ENCODE data around the gene ECI1. TPM values are rescaled to one million over a fixed set of nuclear protein-coding genes. Genes with fewer than 3 reads are reported as not detected.

The ECI1 gene
- polyA plus RNA-seq, 3 donors = 29.9 to 74.5 (median 52.3) TPM

DNA sequence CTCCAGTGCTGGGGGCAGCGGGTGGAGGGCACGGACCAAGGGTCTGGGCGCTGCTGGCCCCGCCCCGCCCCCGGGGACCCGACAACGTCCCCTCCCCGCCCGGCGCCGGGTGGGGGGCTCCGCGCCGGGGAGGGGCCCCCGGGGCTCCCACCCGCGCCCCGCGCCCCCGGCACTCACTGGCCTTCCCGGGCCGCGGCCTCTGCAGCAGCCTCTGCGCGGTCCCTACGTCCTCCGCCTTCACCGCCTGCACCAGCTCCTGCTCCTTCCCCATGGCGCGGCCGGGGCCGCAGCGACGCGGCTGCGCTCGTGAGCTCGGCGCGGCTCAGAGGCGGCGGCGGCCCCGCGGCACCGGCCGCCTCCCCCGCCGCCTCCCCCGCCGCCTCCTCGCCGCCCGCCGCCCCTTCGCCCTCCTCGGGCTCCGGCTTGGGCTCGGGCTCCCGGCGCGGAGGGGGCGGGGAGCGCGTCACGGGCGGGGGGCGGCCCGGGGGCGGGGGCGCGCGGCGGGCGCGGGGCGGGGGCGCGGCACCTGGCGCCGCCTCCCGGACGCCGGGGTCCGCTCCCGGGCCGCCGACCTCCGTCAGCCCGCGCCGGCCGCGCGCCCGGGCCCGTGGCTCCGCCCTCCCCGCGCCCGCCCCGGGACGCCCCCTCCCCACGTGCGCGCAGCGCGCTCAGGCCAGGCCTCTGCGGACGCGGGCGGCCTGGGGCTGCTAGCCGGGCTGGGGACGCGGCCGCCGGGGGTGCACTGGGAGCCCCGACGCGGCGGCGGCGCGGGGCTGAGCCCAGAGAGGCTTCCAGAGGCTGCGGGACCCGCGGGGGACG is 55.0 kb downstream of the ECI1 start, which contains the start of gene CASKIN1:
TSS of gene CASKIN1 (minus strand) at position 444 of the 819 bp plus-strand sequence. CDS start at position 271, 173 bp downstream.
- Histone ChIP-seq H3K9me3 (replicated peaks in 1 of 2; ENCODE audit: control insufficient read depth in 1 of 2, insufficient read depth in 1 of 2, low read length in 2 of 2) (peaks cover 0 to 7% of the 10 kb centered on the region in 2 donors), H3K27ac (ENCODE audit: low read depth in 1 of 2, low read length in 2 of 2) (no peak within 1 kb of the TSS), H3K27me3 (ENCODE audit: control insufficient read depth in 2 of 2, insufficient read depth in 2 of 2, low read length in 2 of 2) (peaks cover 35 to 54% of the 10 kb centered on the region in 2 donors), H3K79me2 (ENCODE audit: insufficient read depth, low read length) (no peaks in the 10 kb centered on the region), H3K36me3 (replicated peaks in 1 of 2; ENCODE audit: control insufficient read depth in 1 of 2, insufficient read depth in 2 of 2, low read length in 2 of 2) (no peaks in the 10 kb centered on the region), H2AFZ (ENCODE audit: insufficient read depth, low read depth, low read length, poor library complexity, severe bottlenecking) (no peak within 1 kb of the TSS), H3K4me3 (replicated peaks in 1 of 3; ENCODE audit: low read depth in 2 of 3, low read length in 3 of 3) (no peak within 1 kb of the TSS), H4K20me1 (ENCODE audit: insufficient read depth, low read length) (no peaks in the 10 kb centered on the region), H3K9ac (ENCODE audit: insufficient read depth, low read length, poor library complexity, severe bottlenecking) (no peak within 1 kb of the TSS), H3K4me1 (ENCODE audit: control insufficient read depth in 1 of 2, insufficient read depth in 2 of 2, low read length in 2 of 2) (peaks cover 3 to 7% of the 10 kb centered on the region in 2 donors), H3K4me2 (replicated peaks; ENCODE audit: extremely low read depth, low read length, poor library complexity, severe bottlenecking) (peak within 1 kb of the TSS; percentile 22)
- Mint-ChIP-seq H3K27me3 (ENCODE audit: low read depth in 3 of 3) (peaks cover 53 to 79% (median 60%) of the 10 kb centered on the region in 3 donors), H3K9me3 (peaks cover 0 to 13% (median 4%) of the 10 kb centered on the region in 7 donors), H3K36me3 (no peaks in the 10 kb centered on the region), H3K27ac (no peak within 1 kb of the TSS), H3K4me3 (peak within 1 kb of the TSS; percentile 27 to 76), H3K4me1 (peaks cover 4% of the 10 kb centered on the region)
- TF ChIP-seq, protein P1, sequence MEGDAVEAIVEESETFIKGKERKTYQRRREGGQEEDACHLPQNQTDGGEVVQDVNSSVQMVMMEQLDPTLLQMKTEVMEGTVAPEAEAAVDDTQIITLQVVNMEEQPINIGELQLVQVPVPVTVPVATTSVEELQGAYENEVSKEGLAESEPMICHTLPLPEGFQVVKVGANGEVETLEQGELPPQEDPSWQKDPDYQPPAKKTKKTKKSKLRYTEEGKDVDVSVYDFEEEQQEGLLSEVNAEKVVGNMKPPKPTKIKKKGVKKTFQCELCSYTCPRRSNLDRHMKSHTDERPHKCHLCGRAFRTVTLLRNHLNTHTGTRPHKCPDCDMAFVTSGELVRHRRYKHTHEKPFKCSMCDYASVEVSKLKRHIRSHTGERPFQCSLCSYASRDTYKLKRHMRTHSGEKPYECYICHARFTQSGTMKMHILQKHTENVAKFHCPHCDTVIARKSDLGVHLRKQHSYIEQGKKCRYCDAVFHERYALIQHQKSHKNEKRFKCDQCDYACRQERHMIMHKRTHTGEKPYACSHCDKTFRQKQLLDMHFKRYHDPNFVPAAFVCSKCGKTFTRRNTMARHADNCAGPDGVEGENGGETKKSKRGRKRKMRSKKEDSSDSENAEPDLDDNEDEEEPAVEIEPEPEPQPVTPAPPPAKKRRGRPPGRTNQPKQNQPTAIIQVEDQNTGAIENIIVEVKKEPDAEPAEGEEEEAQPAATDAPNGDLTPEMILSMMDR (IDR thresholded peaks at IDR 0.05) = no peak
- intact Hi-C loops (cut with micrococcal nuclease) = loop anchor here in 1 of 2 donors (5.0 kb wide), 1 partner anchor 56 kb away; the partner anchor contains the start of gene ECI1
- under 1% methylated on average over 99 of the region's 129 CpGs for WGBS (ENCODE audit: insufficient coverage)
- DNase-seq = peak; percentile 10 to 31 (median 27)

DNA sequence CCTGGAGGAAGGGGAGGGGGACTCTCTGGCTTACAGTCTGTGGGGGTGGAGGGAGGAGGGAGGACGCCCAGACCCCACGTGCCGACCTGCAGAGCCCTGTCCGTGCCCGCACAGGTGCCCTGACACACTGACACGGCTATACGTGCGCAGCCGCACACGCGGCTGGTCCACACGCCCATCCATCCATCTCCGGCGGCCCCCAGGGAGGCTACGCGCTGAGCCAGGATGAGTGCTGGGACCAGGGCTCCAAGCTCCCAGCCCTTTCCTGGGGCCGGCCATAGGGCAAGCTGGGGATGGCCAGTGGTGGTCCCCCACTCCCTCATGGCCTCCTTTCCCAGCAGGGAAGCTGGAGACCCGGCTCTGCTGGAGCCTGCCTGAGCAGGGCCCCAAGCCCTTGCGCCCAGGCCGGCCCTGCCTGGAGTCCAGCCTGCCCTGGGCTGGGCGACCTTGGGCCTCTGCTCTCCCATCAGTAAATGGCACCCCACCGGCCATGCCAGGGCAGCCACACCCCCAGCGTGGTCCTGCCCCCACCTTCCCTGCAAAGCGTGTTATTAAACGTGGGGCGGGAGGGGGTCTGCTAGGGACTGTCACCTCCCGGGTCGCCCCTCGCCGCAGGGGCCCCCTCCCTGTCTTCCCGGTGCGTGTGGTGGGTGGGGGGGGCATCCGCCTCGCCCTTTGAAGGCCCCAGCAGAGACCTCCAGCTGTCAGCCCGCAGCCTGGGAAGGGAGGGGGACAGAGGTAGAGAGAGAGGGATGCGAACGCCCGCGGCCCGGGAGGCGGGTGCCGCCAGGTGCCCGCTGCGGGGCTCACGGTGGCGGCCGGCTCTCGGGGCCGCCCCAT is 55.8 kb downstream of the ECI1 start:
- Mint-ChIP-seq H3K4me1 (peaks cover 4% of the 10 kb centered on the region), H3K4me3 (peak overlapping the region in 1 of 2 donors; percentile 69), H3K27me3 (ENCODE audit: low read depth in 3 of 3) (peaks cover 53 to 73% (median 58%) of the 10 kb centered on the region in 3 donors), H3K9me3 (peaks cover 0 to 13% (median 4%) of the 10 kb centered on the region in 7 donors), H3K27ac (peak overlapping the region in 1 of 7 donors; percentile 53), H3K36me3 (no peaks in the 10 kb centered on the region)
- H3K4me1 ChIP-seq (ENCODE audit: control insufficient read depth in 1 of 2, insufficient read depth in 2 of 2, low read length in 2 of 2) = peaks cover 3 to 7% of the 10 kb centered on the region in 2 donors
- peak overlapping the region; percentile 22 for H3K4me2 ChIP-seq (replicated peaks; ENCODE audit: extremely low read depth, low read length, poor library complexity, severe bottlenecking)
- peaks cover 0 to 7% of the 10 kb centered on the region in 2 donors for H3K9me3 ChIP-seq (replicated peaks in 1 of 2; ENCODE audit: control insufficient read depth in 1 of 2, insufficient read depth in 1 of 2, low read length in 2 of 2)
- H3K9ac ChIP-seq (ENCODE audit: insufficient read depth, low read length, poor library complexity, severe bottlenecking) = no peak overlapping the region
- H3K79me2 ChIP-seq (ENCODE audit: insufficient read depth, low read length) = no peaks in the 10 kb centered on the region
- no peaks in the 10 kb centered on the region for H4K20me1 ChIP-seq (ENCODE audit: insufficient read depth, low read length)
- no peak overlapping the region for H2AFZ ChIP-seq (ENCODE audit: insufficient read depth, low read depth, low read length, poor library complexity, severe bottlenecking)
- TF ChIP-seq, protein P1 (IDR thresholded peaks at IDR 0.05) = no peak
- WGBS (ENCODE audit: insufficient coverage) = under 1% methylated on average over 40 of the region's 49 CpGs
- H3K36me3 ChIP-seq (replicated peaks in 1 of 2; ENCODE audit: control insufficient read depth in 1 of 2, insufficient read depth in 2 of 2, low read length in 2 of 2) = no peaks in the 10 kb centered on the region
- H3K27ac ChIP-seq (ENCODE audit: low read depth in 1 of 2, low read length in 2 of 2) = no peak overlapping the region
- no peak overlapping the region for H3K4me3 ChIP-seq (replicated peaks in 1 of 3; ENCODE audit: low read depth in 2 of 3, low read length in 3 of 3)
- DNase-seq = no peak
- peaks cover 35 to 54% of the 10 kb centered on the region in 2 donors for H3K27me3 ChIP-seq (ENCODE audit: control insufficient read depth in 2 of 2, insufficient read depth in 2 of 2, low read length in 2 of 2)
- intact Hi-C loops (cut with micrococcal nuclease) = loop anchor here in 1 of 2 donors (5.0 kb wide), 1 partner anchor 57 kb away; the partner anchor contains the start of gene ECI1
